K562 (cell line): Measurements from ENCODE around the gene TTC28. TPM values are rescaled to one million over a fixed set of nuclear protein-coding genes. Genes with fewer than 3 reads are reported as not detected.

ENCODE experiments used
- ATAC-seq: fragments of 200-7000 bp; cut with Tn5 transposase; 3 replicates; pipeline ENCODE4 v1.9.1; 2020; ENCODE audit warnings: moderate library complexity
- BruUV-seq: library from RNA; stranded (reverse); fragments of 400-500 nt; replicated peaks from 2 replicates; lab custom pipeline; 2021; lab: Mats Ljungman, UMichigan
- CTCF ChIA-PET: fragments of 300-600 bp; formaldehyde crosslinking; extraction: SDS; loops from one replicate; lab custom pipeline; 2021; ENCODE audit warnings: low intra/inter-chr PET ratio; lab: Yijun Ruan, JAX
- POLR2A ChIA-PET: fragments of 300-600, 350-650 bp; sonication (Branson Sonifier 250); formaldehyde crosslinking; extraction: SDS; loops from one replicate; lab custom pipeline; 2021; ENCODE audit warnings: antibody characterized with exemption, inconsistent platforms; lab: Yijun Ruan, JAX
- DNase-seq, 4 experiments: peaks; one replicate each; pipeline versions ENCODE4 v3.0.0 to v3.0.0-alpha.2; 2011 to 2018; ENCODE audit warnings: low spot score in 3 of 4, mixed read lengths in 3 of 4; ENCODE audit errors: extremely low read depth in 1 of 4
- FAIRE-seq: peaks from 2 replicates; lab custom pipeline; 2011; peaks lifted over from hg19 to GRCh38; lab: Jason Lieb, UNC
- H2AFZ ChIP-seq: 2 replicates; pipeline ENCODE4 v1.6.0; 2011; ENCODE audit warnings: low read depth, low read length, control low read depth, inconsistent platforms
- H3K27ac ChIP-seq: fragments of 200-600 bp; 3 replicates; pipeline ENCODE4 v1.8.0; 2011; ENCODE audit warnings: low read depth, mild to moderate bottlenecking, control low read depth, inconsistent platforms, low read length, moderate library complexity, mixed read lengths; ENCODE audit errors: extremely low read depth
- H3K27me3 ChIP-seq, 2 experiments: fragments of 300-600 bp in 1 of 2; 2 replicates in 1 of 2; 3 replicates in 1 of 2; pipeline versions ENCODE4 v1.6.0 to v1.8.0; 2011; ENCODE audit warnings: inconsistent platforms in 2 of 2, low read length in 2 of 2, mild to moderate bottlenecking in 1 of 2, mixed read lengths in 1 of 2, moderate library complexity in 1 of 2; ENCODE audit not compliant: control insufficient read depth in 2 of 2, insufficient read depth in 2 of 2
- H3K36me3 ChIP-seq: fragments of 300-600 bp; 3 replicates; pipeline ENCODE4 v1.8.0; 2011; ENCODE audit warnings: mild to moderate bottlenecking, low read length, inconsistent platforms; ENCODE audit not compliant: control insufficient read depth, insufficient read depth
- H3K4me1 ChIP-seq, 2 experiments: fragments of 200-600 bp in 1 of 2; replicated peaks in 1 of 2; 2 replicates in 1 of 2; 3 replicates in 1 of 2; pipeline versions ENCODE4 v1.5.1 to v1.8.0; 2011; ENCODE audit warnings: inconsistent platforms in 2 of 2, low read length in 2 of 2, mild to moderate bottlenecking in 1 of 2, mixed read lengths in 1 of 2, moderate library complexity in 1 of 2; ENCODE audit not compliant: control insufficient read depth in 2 of 2, insufficient read depth in 2 of 2
- H3K4me2 ChIP-seq: 2 replicates; pipeline ENCODE4 v1.6.1; 2011; ENCODE audit warnings: low read length, control low read depth, inconsistent platforms, mixed read lengths; ENCODE audit not compliant: insufficient read depth
- H3K4me3 ChIP-seq: fragments of 200-600 bp; sonication (generic), shearing (Covaris generic); 2 replicates; pipeline ENCODE4 v1.5.1; 2016; ENCODE audit warnings: control low read depth, inconsistent platforms
- H3K79me2 ChIP-seq: fragments of 200-600 bp; 3 replicates; pipeline ENCODE4 v1.8.0; 2011; ENCODE audit warnings: low read length, inconsistent platforms; ENCODE audit not compliant: control insufficient read depth, insufficient read depth
- H3K9ac ChIP-seq, 2 experiments: 2 replicates each; pipeline versions ENCODE4 v1.6.0 to v1.6.1; 2011; ENCODE audit warnings: low read depth in 2 of 2, low read length in 2 of 2, control low read depth in 1 of 2, inconsistent platforms in 1 of 2, mild to moderate bottlenecking in 1 of 2, mixed read lengths in 1 of 2; ENCODE audit not compliant: insufficient read depth in 1 of 2
- H3K9me1 ChIP-seq: one replicate; pipeline ENCODE4 v1.6.0; 2011; ENCODE audit warnings: inconsistent platforms, mild to moderate bottlenecking, low read length, moderate library complexity; ENCODE audit not compliant: control insufficient read depth, insufficient read depth
- H3K9me3 ChIP-seq: replicated peaks from 2 replicates; pipeline ENCODE4 v1.5.1; 2011; ENCODE audit warnings: low read depth, low read length, inconsistent platforms; ENCODE audit not compliant: control insufficient read depth, insufficient read depth
- H4K20me1 ChIP-seq: replicated peaks from 2 replicates; pipeline ENCODE4 v1.6.1; 2011; ENCODE audit warnings: low read length, inconsistent platforms, mixed read lengths; ENCODE audit not compliant: control insufficient read depth, insufficient read depth
- CTBP1 ChIP-seq: fragments of 450-650 bp; IDR thresholded peaks from 2 replicates; pipeline ENCODE4 v1.6.1; 2016; ENCODE audit warnings: borderline replicate concordance
- ELF2 ChIP-seq: fragments of 250-450 bp; sonication (Bioruptor Pico); IDR thresholded peaks from 2 replicates; pipeline ENCODE4 v1.5.0; 2021; ENCODE audit warnings: mild to moderate bottlenecking
- FOXA3 ChIP-seq, 2 experiments: fragments of 450-650 bp in 1 of 2; sonication (generic) in 1 of 2; formaldehyde crosslinking; IDR thresholded peaks in 1 of 2; conservative IDR thresholded peaks in 1 of 2; 2 replicates each; pipeline versions ENCODE4 v1.4.0 to v1.8.0; 2020 to 2022; ENCODE audit warnings: mild to moderate bottlenecking in 2 of 2, missing genetic modification reagents in 1 of 2
- GTF2A2 ChIP-seq: IDR thresholded peaks from 2 replicates; pipeline ENCODE4 v1.6.1; 2016; ENCODE audit warnings: mild to moderate bottlenecking, missing genetic modification characterization, missing compliant biosample characterization
- KHSRP ChIP-seq: fragments of 450-650 bp; IDR thresholded peaks from 2 replicates; pipeline ENCODE4 v1.6.1; 2017
- PBX2 ChIP-seq, 2 experiments: IDR thresholded peaks in 1 of 2; conservative IDR thresholded peaks in 1 of 2; 2 replicates each; pipeline ENCODE4 v1.6.1; 2016; ENCODE audit warnings: low read depth in 2 of 2, mild to moderate bottlenecking in 1 of 2, missing compliant biosample characterization in 1 of 2, missing genetic modification characterization in 1 of 2, moderate library complexity in 1 of 2
- PRMT5 ChIP-seq: sonication (generic); formaldehyde crosslinking; IDR thresholded peaks from 2 replicates; pipeline ENCODE4 v1.5.0; 2020; ENCODE audit warnings: missing genetic modification reagents
- SFPQ ChIP-seq: fragments of 200-400 bp; formaldehyde crosslinking; IDR thresholded peaks from 2 replicates; pipeline ENCODE4 v1.6.1; 2017; ENCODE audit warnings: mild to moderate bottlenecking, low read depth, low read length, moderate library complexity
- SMAD2 ChIP-seq: fragments of 150-350 bp; IDR thresholded peaks from 2 replicates; pipeline ENCODE4 v1.6.1; 2014; ENCODE audit warnings: low read depth, mild to moderate bottlenecking, low read length
- SUPT5H ChIP-seq: fragments of 450-650 bp; IDR thresholded peaks from 2 replicates; pipeline ENCODE4 v1.6.1; 2016
- ZNF324 ChIP-seq: fragments of 250-450 bp; sonication (Bioruptor Pico); IDR thresholded peaks from 2 replicates; pipeline ENCODE4 v1.4.0; 2020; ENCODE audit warnings: mild to moderate bottlenecking
- WGBS: fragments of 100-300 bp; shearing (Covaris generic); methylation state at CpG from one replicate; pipeline ENCODE4 v1.1.6; 2016; ENCODE audit warnings: low coverage, mixed read lengths; ENCODE audit not compliant: insufficient coverage; ENCODE audit errors: missing lambda C conversion rate; 5-methylcytosine and 5-hydroxymethylcytosine counted together
- in situ Hi-C: fragments of 300-500 bp; cut with MboI; formaldehyde crosslinking; loops from 4 replicates; pipeline ENCODE4 v1.15.0; 2018; ENCODE audit warnings: inconsistent platforms, mixed read lengths
- intact Hi-C: fragments of 100-400 bp; cut with micrococcal nuclease; formaldehyde crosslinking; loops from 2 replicates; pipeline ENCODE4 v1.14.2; 2022
- polyA plus RNA-seq, 8 experiments: library from polyadenylated mRNA; depleted of rRNA in 4 of 8; stranded (reverse) in 5 of 8; unstranded in 3 of 8; fragments of >200 nt; fragmentation: Nextera tagmentation in 2 of 8; fragmentation: Illumina TruSeq in 1 of 8; extraction: Ambion mirVana in 2 of 8; extraction: Trizol in 1 of 8; gene quantifications; 2 replicates each; pipeline versions ENCODE4 v1.2.1 to v1.2.3, GENCODE V29; 2011 to 2014; ENCODE audit warnings: inconsistent platforms in 1 of 8, missing spikeins in 1 of 8
- total RNA-seq, 7 experiments: library from RNA; depleted of rRNA in 6 of 7; stranded (reverse); fragments of >200 nt in 6 of 7; fragmentation: Illumina TruSeq in 2 of 7; extraction: Trizol in 2 of 7; gene quantifications; 2 replicates each; pipeline versions ENCODE4 v1.2.1 to v1.2.3, GENCODE V29; 2011 to 2021; ENCODE audit warnings: low replicate concordance in 1 of 7
- TF ChIP-seq, protein P1 (sequence below): sonication (generic); formaldehyde crosslinking; IDR thresholded peaks from 2 replicates; pipeline ENCODE4 v1.8.0; 2022; ENCODE audit warnings: mild to moderate bottlenecking, missing genetic modification reagents

The TTC28 gene
- total and polyA plus RNA-seq, 9 of the 15 experiments (the other 6 are each of a cell fraction or from before 2014, with no cell fraction given): 0.22 to 10.7 (median 3.1) TPM

GRCh38 chr22:28246397-28246796, 433.2 kb downstream of the TTC28 start:
- FAIRE-seq (no peak), ATAC-seq (no peak), DNase-seq (no peak)
- no peaks in the 10 kb centered on the region for H4K20me1 ChIP-seq
- ChIA-PET POLR2A (no interaction called here), CTCF (no interaction called here)
- no peaks in the 10 kb centered on the region for H3K9me3 ChIP-seq
- no peak overlapping the region for H3K4me3 ChIP-seq
- in situ Hi-C loops: no loop called here
- no peak overlapping the region for H3K27ac ChIP-seq
- no TSS peak for BruUV-seq
- TF ChIP-seq ZNF324 (CRISPR knock-in tag) (no peak), KHSRP (no peak), SFPQ (no peak), SMAD2 (no peak), CTBP1 (no peak), FOXA3 (CRISPR knock-in tag; conservative IDR thresholded peaks at IDR 0.05 in 1 of 2, IDR thresholded peaks at IDR 0.05 in 1 of 2) (no peak), PBX2 (CRISPR knock-in tag; IDR thresholded peaks at IDR 0.05; ENCODE audit: low read depth) (no peak), PBX2 (tag; conservative IDR thresholded peaks at IDR 0.05; ENCODE audit: low read depth) (no peak), GTF2A2 (tag) (no peak), SUPT5H (no peak), PRMT5 (CRISPR knock-in tag) (no peak), ELF2 (CRISPR knock-in tag) (no peak)
- TF ChIP-seq, protein P1, sequence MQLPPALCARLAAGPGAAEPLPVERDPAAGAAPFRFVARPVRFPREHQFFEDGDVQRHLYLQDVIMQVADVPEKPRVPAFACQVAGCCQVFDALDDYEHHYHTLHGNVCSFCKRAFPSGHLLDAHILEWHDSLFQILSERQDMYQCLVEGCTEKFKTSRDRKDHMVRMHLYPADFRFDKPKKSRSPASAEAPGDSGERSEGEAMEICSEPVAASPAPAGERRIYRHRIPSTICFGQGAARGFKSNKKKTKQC: no peak
- H3K27me3 ChIP-seq: no peaks in the 10 kb centered on the region
- no peaks in the 10 kb centered on the region for H3K9me1 ChIP-seq
- H3K4me2 ChIP-seq: no peak overlapping the region
- H2AFZ ChIP-seq: no peak overlapping the region
- H3K79me2 ChIP-seq: no peaks in the 10 kb centered on the region
- WGBS: 80% methylated on average over 2 of the region's 2 CpGs
- peaks cover 15 to 54% of the 10 kb centered on the region in 2 experiments for H3K4me1 ChIP-seq
- intact Hi-C loops: loop anchor here (10.0 kb wide), 1 partner anchor 348 kb away; no protein-coding TSS in a partner anchor
- no peak overlapping the region for H3K9ac ChIP-seq
- no peaks in the 10 kb centered on the region for H3K36me3 ChIP-seq
